Mucosa of rectum (tissue), 2 donors: ENCODE measurements around the gene XPA.

Experiments used
- H3K27ac ChIP-seq, 2 donors: one replicate each; pipeline ENCODE4 v1.7.0; 2013; ENCODE audit warnings: inconsistent platforms in 2 of 2, low read depth in 2 of 2, low read length in 2 of 2
- H3K27me3 ChIP-seq, 2 donors: one replicate each; pipeline ENCODE4 v1.7.0; 2013; ENCODE audit warnings: low read length in 2 of 2; ENCODE audit not compliant: control insufficient read depth in 2 of 2, insufficient read depth in 2 of 2
- H3K36me3 ChIP-seq, 2 donors: one replicate each; pipeline ENCODE4 v1.7.0; 2013; ENCODE audit warnings: low read length in 2 of 2; ENCODE audit not compliant: control insufficient read depth in 2 of 2, insufficient read depth in 2 of 2
- H3K4me1 ChIP-seq, 2 donors: one replicate each; pipeline ENCODE4 v1.7.0; 2013; ENCODE audit warnings: low read length in 2 of 2, mild to moderate bottlenecking in 1 of 2; ENCODE audit not compliant: control insufficient read depth in 2 of 2, insufficient read depth in 2 of 2
- H3K4me3 ChIP-seq, 2 donors: one replicate each; pipeline ENCODE4 v1.7.0; 2013; ENCODE audit warnings: low read length in 2 of 2
- H3K9ac ChIP-seq, 2 donors: one replicate each; pipeline ENCODE4 v1.7.0; 2013; ENCODE audit warnings: low read length in 2 of 2, low read depth in 1 of 2, mild to moderate bottlenecking in 1 of 2
- H3K9me3 ChIP-seq, 2 donors: one replicate each; pipeline ENCODE4 v1.7.0; 2013; ENCODE audit warnings: low read length in 2 of 2; ENCODE audit not compliant: control insufficient read depth in 2 of 2
- donor health status: healthy.
- donor health status: Normal muscosa, but diverticular disease.

The XPA gene

DNA sequence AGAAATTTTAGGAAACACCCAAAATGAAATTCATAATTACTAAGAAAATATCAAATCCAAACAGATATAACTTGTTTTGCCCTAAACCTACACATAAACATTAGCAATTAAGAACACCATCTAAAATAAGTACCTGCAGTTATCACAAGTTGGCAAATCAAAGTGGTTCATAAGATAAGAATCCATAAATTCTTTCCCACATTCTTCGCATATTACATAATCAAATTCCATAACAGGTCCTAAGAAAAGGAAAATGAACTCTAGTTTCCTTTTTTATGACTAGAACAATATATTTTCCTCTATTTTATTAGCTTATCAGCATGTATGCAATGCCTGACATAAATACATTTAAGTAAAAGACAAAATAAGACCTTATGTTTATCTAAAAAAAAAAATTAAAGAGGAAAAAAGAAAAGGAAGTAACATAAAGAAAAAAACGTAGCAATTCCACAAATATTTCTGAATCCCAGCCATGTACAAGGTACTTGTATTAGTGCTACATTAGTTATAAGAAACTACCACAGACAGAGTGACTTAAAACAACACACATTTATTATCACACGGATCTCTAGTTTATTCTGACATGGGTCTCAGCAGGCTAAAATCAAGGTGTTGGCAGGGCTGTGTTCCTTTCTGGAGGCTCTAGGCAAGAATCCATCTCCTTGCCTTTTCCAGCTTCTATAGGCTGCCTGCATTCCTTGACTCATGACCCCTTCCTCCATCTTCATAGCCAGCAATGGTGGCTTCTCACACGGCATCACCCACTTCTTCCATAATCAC, 7.5 kb downstream of the XPA start:
- H3K4me3 ChIP-seq: no peak overlapping the region
- no peaks in the 10 kb centered on the region for H3K9me3 ChIP-seq
- H3K4me1 ChIP-seq: peaks cover 0 to 2% of the 10 kb centered on the region in 2 donors
- H3K9ac ChIP-seq: no peak overlapping the region
- no peak overlapping the region for H3K27ac ChIP-seq
- no peaks in the 10 kb centered on the region for H3K27me3 ChIP-seq
- H3K36me3 ChIP-seq: peaks cover 30 to 39% of the 10 kb centered on the region in 2 donors

DNA sequence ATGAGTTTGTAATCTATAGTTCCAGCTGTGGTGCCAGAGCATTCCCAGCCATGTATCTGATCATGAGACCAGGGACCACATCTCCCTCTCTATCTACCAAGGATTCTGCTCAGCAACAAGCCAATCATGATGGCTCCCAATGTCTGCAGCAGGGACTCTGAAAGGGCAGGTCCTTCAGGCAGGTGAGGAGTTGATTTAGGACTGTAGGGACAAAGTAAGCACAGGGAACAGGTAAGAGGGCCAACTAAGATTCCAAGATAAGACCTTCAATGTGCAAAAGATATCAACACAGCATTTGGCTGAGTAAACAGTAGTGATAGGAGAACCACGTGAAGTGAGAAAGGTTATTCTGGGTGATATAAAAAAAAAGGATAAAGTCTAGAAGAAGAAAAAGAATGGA, 8.5 kb downstream of the XPA start:
- Histone ChIP-seq H3K4me3 (no peak overlapping the region), H3K9me3 (no peaks in the 10 kb centered on the region), H3K27ac (no peak overlapping the region), H3K27me3 (no peaks in the 10 kb centered on the region), H3K36me3 (peaks cover 38 to 49% of the 10 kb centered on the region in 2 donors), H3K4me1 (no peaks in the 10 kb centered on the region), H3K9ac (no peak overlapping the region)

DNA sequence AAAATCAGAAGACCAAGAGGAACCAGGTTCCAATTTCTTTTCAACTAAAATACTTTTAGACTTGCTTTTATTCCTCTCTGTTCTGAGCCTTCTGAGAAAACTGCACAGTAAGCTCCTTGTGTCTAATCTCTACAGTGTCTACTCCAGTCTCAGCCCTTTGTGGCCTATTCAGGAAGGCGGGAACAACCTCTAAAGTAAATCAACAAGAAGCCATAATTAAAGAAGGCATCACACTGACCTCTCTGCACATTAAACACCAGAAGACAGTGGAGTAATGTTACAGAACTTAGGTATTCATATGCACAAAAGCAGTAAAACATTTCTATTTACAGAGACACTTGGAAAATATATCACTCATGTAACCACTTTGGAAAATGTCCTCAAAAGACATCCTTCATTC, 14.9 kb downstream of the XPA start:
- H3K4me3 ChIP-seq: no peak overlapping the region
- no peak overlapping the region for H3K27ac ChIP-seq
- no peaks in the 10 kb centered on the region for H3K4me1 ChIP-seq
- H3K9me3 ChIP-seq: no peaks in the 10 kb centered on the region
- H3K27me3 ChIP-seq: no peaks in the 10 kb centered on the region
- peaks cover 46 to 57% of the 10 kb centered on the region in 2 donors for H3K36me3 ChIP-seq
- no peak overlapping the region for H3K9ac ChIP-seq

GRCh38 chr9:97675655-97676054, 21.5 kb downstream of the XPA start:
- Histone ChIP-seq H3K27ac (no peak overlapping the region), H3K4me1 (peaks cover 0 to 3% of the 10 kb centered on the region in 2 donors), H3K4me3 (no peak overlapping the region), H3K9ac (no peak overlapping the region), H3K36me3 (peaks cover 65 to 67% of the 10 kb centered on the region in 2 donors), H3K27me3 (no peaks in the 10 kb centered on the region), H3K9me3 (no peaks in the 10 kb centered on the region)

GRCh38 chr9:97673922-97674321, 23.2 kb downstream of the XPA start:
- no peaks in the 10 kb centered on the region for H3K27me3 ChIP-seq
- H3K27ac ChIP-seq: no peak overlapping the region
- no peak overlapping the region for H3K9ac ChIP-seq
- peaks cover 71 to 79% of the 10 kb centered on the region in 2 donors for H3K36me3 ChIP-seq
- no peak overlapping the region for H3K4me3 ChIP-seq
- H3K4me1 ChIP-seq: peaks cover 0 to 3% of the 10 kb centered on the region in 2 donors
- no peaks in the 10 kb centered on the region for H3K9me3 ChIP-seq

GRCh38 chr9:97672403-97672802, 24.7 kb downstream of the XPA start:
- peaks cover 0 to 3% of the 10 kb centered on the region in 2 donors for H3K4me1 ChIP-seq
- peaks cover 82 to 85% of the 10 kb centered on the region in 2 donors for H3K36me3 ChIP-seq
- H3K27ac ChIP-seq: no peak overlapping the region
- H3K4me3 ChIP-seq: no peak overlapping the region
- no peak overlapping the region for H3K9ac ChIP-seq
- no peaks in the 10 kb centered on the region for H3K27me3 ChIP-seq
- no peaks in the 10 kb centered on the region for H3K9me3 ChIP-seq

DNA sequence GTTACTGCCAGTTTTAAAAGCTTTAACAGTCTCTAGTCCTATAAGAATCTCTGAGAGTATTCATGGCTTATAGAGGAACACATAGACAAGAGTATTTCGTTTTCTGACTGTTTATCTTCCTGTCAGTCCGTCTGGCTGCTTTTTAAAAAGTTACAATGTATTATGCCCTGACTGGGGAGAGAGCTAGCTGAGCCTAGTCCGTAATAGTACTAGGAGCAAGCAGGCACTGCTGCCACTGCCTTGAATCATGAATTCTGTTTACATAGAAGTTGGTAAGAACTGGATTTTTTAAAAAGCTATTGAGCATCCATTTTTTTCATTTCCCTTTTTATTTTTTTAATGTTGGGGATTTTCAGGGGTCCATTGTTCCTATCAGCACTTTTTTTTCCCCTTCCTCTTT, 26.6 kb downstream of the XPA start:
- Histone ChIP-seq H3K27ac (no peak overlapping the region), H3K27me3 (no peaks in the 10 kb centered on the region), H3K36me3 (peaks cover 87 to 91% of the 10 kb centered on the region in 2 donors), H3K4me1 (peaks cover 0 to 3% of the 10 kb centered on the region in 2 donors), H3K4me3 (no peak overlapping the region), H3K9me3 (no peaks in the 10 kb centered on the region), H3K9ac (no peak overlapping the region)

- H3K9me3 ChIP-seq: no peaks in the 10 kb centered on the region
- peaks cover 0 to 3% of the 10 kb centered on the region in 2 donors for H3K4me1 ChIP-seq
- H3K36me3 ChIP-seq: peaks cover 85 to 91% of the 10 kb centered on the region in 2 donors
- H3K4me3 ChIP-seq: no peak overlapping the region
- H3K27me3 ChIP-seq: no peaks in the 10 kb centered on the region
- no peak overlapping the region for H3K9ac ChIP-seq
- no peak overlapping the region for H3K27ac ChIP-seq
Measured at GRCh38 chr9:97668485-97668884, 28.7 kb downstream of the XPA start.

DNA sequence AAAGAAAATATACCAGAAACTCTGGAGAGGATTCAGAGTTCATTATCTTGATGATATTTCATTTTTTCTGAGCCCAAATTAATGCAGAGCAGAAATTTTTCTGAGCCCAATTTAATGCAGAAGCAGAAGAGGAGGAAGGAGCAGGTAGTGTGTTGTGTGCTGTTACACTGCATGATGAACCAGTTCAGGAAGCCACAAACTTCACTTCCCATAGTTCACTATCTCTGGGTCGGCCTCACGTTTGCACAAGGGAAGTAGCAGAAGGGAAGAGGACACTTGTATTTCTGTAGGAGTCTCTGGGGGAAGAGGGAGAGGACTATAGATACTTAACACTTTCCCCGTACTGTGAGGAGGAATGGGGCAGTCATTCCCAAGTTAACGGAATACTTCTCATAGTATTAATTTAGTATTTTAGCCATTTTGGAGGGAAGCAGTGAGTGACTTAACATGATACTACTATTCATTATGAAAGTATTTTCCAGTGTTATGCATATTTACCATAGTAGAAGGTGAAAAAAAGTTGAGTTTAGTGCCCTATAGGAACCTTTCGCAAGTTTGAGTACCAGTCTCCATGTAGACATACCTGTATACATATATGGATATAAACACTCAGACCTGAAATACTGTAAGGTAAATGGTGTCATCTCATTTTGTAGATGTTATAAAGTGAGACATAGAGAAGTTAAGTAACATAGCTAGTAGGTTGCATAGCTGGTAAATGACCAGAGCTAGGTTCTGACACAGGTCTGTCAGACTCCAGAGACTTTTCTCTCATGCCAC, 30.0 kb downstream of the XPA start:
- Histone ChIP-seq H3K4me3 (no peak overlapping the region), H3K4me1 (peaks cover 0 to 3% of the 10 kb centered on the region in 2 donors), H3K36me3 (peaks cover 89 to 90% of the 10 kb centered on the region in 2 donors), H3K27ac (no peak overlapping the region), H3K27me3 (no peaks in the 10 kb centered on the region), H3K9ac (no peak overlapping the region), H3K9me3 (no peaks in the 10 kb centered on the region)

DNA sequence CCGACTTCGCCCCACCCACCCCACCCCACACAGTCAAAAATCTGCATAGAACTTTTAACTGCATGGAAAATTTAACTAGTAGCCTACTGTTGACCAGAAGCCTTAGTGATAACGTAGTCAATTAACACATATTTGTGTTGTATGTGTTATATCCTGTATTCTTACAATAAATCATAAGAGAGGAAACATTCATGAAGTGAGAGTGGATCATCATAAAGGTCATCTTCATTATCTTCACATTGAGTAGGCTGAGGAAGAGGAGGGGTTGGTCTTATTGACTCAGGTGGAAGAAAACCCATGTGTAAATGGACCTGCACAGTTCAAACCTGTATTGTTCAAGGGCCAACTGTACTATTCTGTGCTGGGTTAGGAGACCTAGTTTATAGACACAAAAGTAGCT, 31.4 kb downstream of the XPA start:
- H3K27me3 ChIP-seq: no peaks in the 10 kb centered on the region

More for the DNA sequence above, 31.4 kb downstream of the XPA start:
- Histone ChIP-seq H3K36me3 (peaks cover 86% of the 10 kb centered on the region in 2 donors), H3K27ac (no peak overlapping the region), H3K9me3 (no peaks in the 10 kb centered on the region), H3K9ac (no peak overlapping the region), H3K4me3 (no peak overlapping the region), H3K4me1 (no peaks in the 10 kb centered on the region)
